ENCODE data around the gene SLC25A17.
"Not testable (repeated sequence)": the region's sequence is repeated elsewhere in the genome, so short reads cannot be mapped to it uniquely, and the experiment has no call there.

DNA sequence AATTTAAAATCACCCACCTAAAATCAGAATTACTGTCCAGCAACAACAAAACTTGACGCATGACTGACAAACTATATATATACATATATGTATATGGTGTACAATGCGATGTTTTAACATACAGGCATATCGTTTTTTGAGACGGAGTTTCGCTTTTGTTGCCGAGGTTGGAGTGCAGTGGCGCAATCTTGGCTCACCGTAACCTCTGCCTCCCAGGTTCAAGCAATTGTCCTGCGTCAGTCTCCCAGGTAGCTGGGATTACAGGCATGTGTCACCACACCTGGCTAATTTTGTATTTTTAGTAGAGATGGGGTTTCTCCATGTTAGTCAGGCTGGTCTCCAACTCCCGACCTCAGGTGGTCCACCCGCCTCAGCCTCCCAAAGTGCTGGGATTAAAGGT is 26.7 kb upstream of the SLC25A17 start:
- TF ChIP-seq, protein P1, sequence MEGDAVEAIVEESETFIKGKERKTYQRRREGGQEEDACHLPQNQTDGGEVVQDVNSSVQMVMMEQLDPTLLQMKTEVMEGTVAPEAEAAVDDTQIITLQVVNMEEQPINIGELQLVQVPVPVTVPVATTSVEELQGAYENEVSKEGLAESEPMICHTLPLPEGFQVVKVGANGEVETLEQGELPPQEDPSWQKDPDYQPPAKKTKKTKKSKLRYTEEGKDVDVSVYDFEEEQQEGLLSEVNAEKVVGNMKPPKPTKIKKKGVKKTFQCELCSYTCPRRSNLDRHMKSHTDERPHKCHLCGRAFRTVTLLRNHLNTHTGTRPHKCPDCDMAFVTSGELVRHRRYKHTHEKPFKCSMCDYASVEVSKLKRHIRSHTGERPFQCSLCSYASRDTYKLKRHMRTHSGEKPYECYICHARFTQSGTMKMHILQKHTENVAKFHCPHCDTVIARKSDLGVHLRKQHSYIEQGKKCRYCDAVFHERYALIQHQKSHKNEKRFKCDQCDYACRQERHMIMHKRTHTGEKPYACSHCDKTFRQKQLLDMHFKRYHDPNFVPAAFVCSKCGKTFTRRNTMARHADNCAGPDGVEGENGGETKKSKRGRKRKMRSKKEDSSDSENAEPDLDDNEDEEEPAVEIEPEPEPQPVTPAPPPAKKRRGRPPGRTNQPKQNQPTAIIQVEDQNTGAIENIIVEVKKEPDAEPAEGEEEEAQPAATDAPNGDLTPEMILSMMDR (conservative IDR thresholded peaks at IDR 0.05), result not testable (repeated sequence)
- not testable (repeated sequence) for TF ChIP-seq EZH2 (IDR thresholded peaks at IDR 0.05; ENCODE audit: low read depth)
